Ammon's horn (tissue), 1 donor: ENCODE results near the gene CHST11.
A peak's percentile ranks its signal among the peaks of the same experiment; 100 is the strongest.

ENCODE experiments used
- DNase-seq: peaks from one replicate; pipeline ENCODE4 v3.0.0-alpha.2; 2016; ENCODE audit warnings: low spot score

CHST11 gene

GRCh38 chr12:104460041-104460719 is 3.4 kb downstream of the CHST11 start:
- no peak for DNase-seq

GRCh38 chr12:104460973-104461698 is 4.4 kb downstream of the CHST11 start:
- no peak for DNase-seq

- no peak for DNase-seq
Observed at GRCh38 chr12:104462325-104462724, 5.6 kb downstream of the CHST11 start.

- DNase-seq = no peak
Observed at GRCh38 chr12:104462931-104463339, 6.2 kb downstream of the CHST11 start.

- no peak for DNase-seq
Observed at GRCh38 chr12:104463368-104463767, 6.6 kb downstream of the CHST11 start.

GRCh38 chr12:104464899-104465298 is 8.2 kb downstream of the CHST11 start:
- DNase-seq = no peak

GRCh38 chr12:104466709-104467345 is 10.1 kb downstream of the CHST11 start:
- DNase-seq = no peak

GRCh38 chr12:104467346-104467837 is 10.6 kb downstream of the CHST11 start:
- DNase-seq = no peak

GRCh38 chr12:104468371-104468770 is 11.6 kb downstream of the CHST11 start:
- no peak for DNase-seq

- no peak for DNase-seq
Observed at GRCh38 chr12:104469066-104469465, 12.3 kb downstream of the CHST11 start.

GRCh38 chr12:104469523-104469922 is 12.8 kb downstream of the CHST11 start:
- DNase-seq = no peak

GRCh38 chr12:104470521-104470920 is 13.8 kb downstream of the CHST11 start:
- DNase-seq = no peak

GRCh38 chr12:104471336-104471735 is 14.6 kb downstream of the CHST11 start:
- no peak for DNase-seq

- no peak for DNase-seq
Observed at GRCh38 chr12:104472748-104473147, 16.0 kb downstream of the CHST11 start.

GRCh38 chr12:104473374-104473983 is 16.7 kb downstream of the CHST11 start:
- no peak for DNase-seq

- no peak for DNase-seq
Observed at GRCh38 chr12:104475271-104475670, 18.5 kb downstream of the CHST11 start.

GRCh38 chr12:104477510-104478390 is 21.0 kb downstream of the CHST11 start:
- DNase-seq = no peak

- DNase-seq = peak; percentile 76
Observed at GRCh38 chr12:104478396-104479122, 21.8 kb downstream of the CHST11 start.

- no peak for DNase-seq
Observed at GRCh38 chr12:104479123-104479662, 22.4 kb downstream of the CHST11 start.

- DNase-seq = no peak
Observed at GRCh38 chr12:104480012-104480411, 23.3 kb downstream of the CHST11 start.
